ENCODE results near the gene C19orf44. TPM values are rescaled to one million over a fixed set of nuclear protein-coding genes. Genes with fewer than 3 reads are reported as not detected.
A peak's percentile ranks its signal among the peaks of the same experiment; 100 is the strongest.

The C19orf44 gene
- total RNA-seq, 3 donors from 2014 or later (not counting 1 experiment from before 2014, with no cell fraction given): 1.2 to 2.8 (median 1.4) TPM

GRCh38 chr19:16566161-16566560 is 70.0 kb downstream of the C19orf44 start:
- no peaks in the 10 kb centered on the region for H3K9me3 ChIP-seq (ENCODE audit: control insufficient read depth, insufficient read depth, low read length)
- H3K27ac ChIP-seq (ENCODE audit: low read length): peak overlapping the region; percentile 52
- H3K9me3 Mint-ChIP-seq: no peaks in the 10 kb centered on the region
- peak overlapping the region; percentile 97 to 98 for H3K27ac Mint-ChIP-seq
- peaks cover 8% of the 10 kb centered on the region for H3K36me3 Mint-ChIP-seq
- TF ChIP-seq CTCF (IDR thresholded peaks at IDR 0.05): no peak
- peaks cover 9 to 10% of the 10 kb centered on the region in 2 donors for H3K4me1 Mint-ChIP-seq
- ATAC-seq: peak; percentile 96 to 98 (median 97)
- peaks cover 27% of the 10 kb centered on the region for H3K4me1 ChIP-seq (ENCODE audit: control insufficient read depth, insufficient read depth, low read length)
- H3K4me3 Mint-ChIP-seq: peak overlapping the region; percentile 95
- WGBS (ENCODE audit: insufficient coverage): 2% methylated on average over 10 of the region's 10 CpGs
- peaks cover 36% of the 10 kb centered on the region for H3K36me3 ChIP-seq (ENCODE audit: control insufficient read depth, insufficient read depth, low read length)
- no peaks in the 10 kb centered on the region for H3K27me3 Mint-ChIP-seq (ENCODE audit: low read depth in 2 of 2)
- no peaks in the 10 kb centered on the region for H3K27me3 ChIP-seq (ENCODE audit: control insufficient read depth, insufficient read depth, low read length)
- intact Hi-C loops (cut with micrococcal nuclease): loop anchor here (2.0 to 5.0 kb wide), 2 partner anchors 19 to 129 kb away; no protein-coding TSS in a partner anchor
- H3K4me3 ChIP-seq (ENCODE audit: low read length): no peak overlapping the region
- peak; percentile 57 to 96 for DNase-seq

- Mint-ChIP-seq H3K27me3 (ENCODE audit: low read depth in 2 of 2) (no peaks in the 10 kb centered on the region), H3K9me3 (no peaks in the 10 kb centered on the region), H3K36me3 (peaks cover 8% of the 10 kb centered on the region), H3K27ac (peak overlapping the region; percentile 97 to 98), H3K4me1 (peaks cover 10 to 14% of the 10 kb centered on the region in 2 donors), H3K4me3 (peak overlapping the region; percentile 95)
- DNase-seq (no peak), ATAC-seq (no peak)
- H3K27ac ChIP-seq (ENCODE audit: low read length): peak overlapping the region; percentile 52
- no peak overlapping the region for H3K4me3 ChIP-seq (ENCODE audit: low read length)
- no peak for TF ChIP-seq CTCF (IDR thresholded peaks at IDR 0.05)
- WGBS (ENCODE audit: insufficient coverage): 94% methylated on average over 2 of the region's 5 CpGs
- H3K4me1 ChIP-seq (ENCODE audit: control insufficient read depth, insufficient read depth, low read length): peaks cover 33% of the 10 kb centered on the region
- H3K36me3 ChIP-seq (ENCODE audit: control insufficient read depth, insufficient read depth, low read length): peaks cover 32% of the 10 kb centered on the region
- no peaks in the 10 kb centered on the region for H3K27me3 ChIP-seq (ENCODE audit: control insufficient read depth, insufficient read depth, low read length)
- intact Hi-C loops (cut with micrococcal nuclease): loop anchor here (2.0 to 5.0 kb wide), 2 partner anchors 18 to 129 kb away; no protein-coding TSS in a partner anchor
- no peaks in the 10 kb centered on the region for H3K9me3 ChIP-seq (ENCODE audit: control insufficient read depth, insufficient read depth, low read length)
Measured at GRCh38 chr19:16566702-16567101, 70.5 kb downstream of the C19orf44 start.

GRCh38 chr19:16569609-16570320 is 73.6 kb downstream of the C19orf44 start:
- Histone ChIP-seq H3K36me3 (ENCODE audit: control insufficient read depth, insufficient read depth, low read length) (peaks cover 18% of the 10 kb centered on the region), H3K4me3 (ENCODE audit: low read length) (no peak overlapping the region), H3K9me3 (ENCODE audit: control insufficient read depth, insufficient read depth, low read length) (no peaks in the 10 kb centered on the region), H3K4me1 (ENCODE audit: control insufficient read depth, insufficient read depth, low read length) (peaks cover 54% of the 10 kb centered on the region), H3K27me3 (ENCODE audit: control insufficient read depth, insufficient read depth, low read length) (no peaks in the 10 kb centered on the region), H3K27ac (ENCODE audit: low read length) (no peak overlapping the region)
- 98% methylated on average over 17 of the region's 17 CpGs for WGBS (ENCODE audit: insufficient coverage)
- DNase-seq (no peak), ATAC-seq (no peak)
- Mint-ChIP-seq H3K27me3 (ENCODE audit: low read depth in 2 of 2) (no peaks in the 10 kb centered on the region), H3K4me1 (peaks cover 35 to 36% of the 10 kb centered on the region in 2 donors), H3K36me3 (peaks cover 8% of the 10 kb centered on the region), H3K9me3 (no peaks in the 10 kb centered on the region), H3K27ac (no peak overlapping the region), H3K4me3 (peak overlapping the region; percentile 55)
- TF ChIP-seq CTCF (IDR thresholded peaks at IDR 0.05): no peak
- intact Hi-C loops (cut with micrococcal nuclease): loop anchor here (5.0 kb wide), 1 partner anchor 132 kb away; no protein-coding TSS in a partner anchor

Other genes with a start within 250 kb of the C19orf44 start
- gene KLF2, start 171.6 kb upstream of the C19orf44 start, total RNA-seq: 100 to 1,000 TPM; 246 to 645 (median 377) TPM
- 100 to 1,000 TPM in 1 of 3 donors, 10 to 100 TPM in 2; 92.2 to 120 (median 99.3) TPM for gene EPS15L1, start 24.4 kb upstream of the C19orf44 start, total RNA-seq
- gene CALR3, start 227 bp upstream of the C19orf44 start, total RNA-seq: not detected
- 10 to 100 TPM; 46.5 to 70.8 (median 68.2) TPM for gene CHERP, start 46.0 kb downstream of the C19orf44 start, total RNA-seq
- 10 to 100 TPM; 53.2 to 55.5 (median 54.2) TPM for gene SLC35E1, start 76.0 kb downstream of the C19orf44 start, total RNA-seq
- gene MED26, start 131.8 kb downstream of the C19orf44 start, total RNA-seq: 10 to 100 TPM; 34.7 to 47.5 (median 47.3) TPM
- gene SMIM7, start 163.8 kb downstream of the C19orf44 start, total RNA-seq: 10 to 100 TPM; 63.2 to 88.4 (median 76.0) TPM
- 1 to 10 TPM in 1 of 3 donors, under 1 TPM in 2; 0.29 to 2.2 (median 0.89) TPM for gene TMEM38A, start 164.7 kb downstream of the C19orf44 start, total RNA-seq
- gene NWD1, start 223.5 kb downstream of the C19orf44 start, total RNA-seq: under 1 TPM in 2 of 3 donors, not detected in 1; 0.05 TPM